Keratinocyte (primary cell): ENCODE data around the gene COA7.

Experiments used
- CTCF ChIP-seq, 3 experiments: IDR thresholded peaks in 1 of 3; conservative IDR thresholded peaks in 1 of 3; optimal IDR thresholded peaks in 1 of 3; 2 replicates in 2 of 3; 3 replicates in 1 of 3; pipeline versions ENCODE3 to v1.5.1; 2011; ENCODE audit warnings: low read length in 3 of 3, mild to moderate bottlenecking in 3 of 3, moderate library complexity in 2 of 3, control low read depth in 1 of 3, inconsistent platforms in 1 of 3; ENCODE audit not compliant: insufficient read depth in 2 of 3; ENCODE audit errors: extremely low read depth in 1 of 3
- EZH2 ChIP-seq: IDR thresholded peaks from one replicate; pipeline ENCODE4 v1.6.1; 2012; ENCODE audit warnings: inconsistent platforms, mild to moderate bottlenecking, low read length, moderate library complexity

- TF ChIP-seq CTCF (optimal IDR thresholded peaks at IDR 0.05 in 1 of 3, IDR thresholded peaks at IDR 0.05 in 1 of 3, conservative IDR thresholded peaks at IDR 0.05 in 1 of 3; ENCODE audit: extremely low read depth in 1 of 3, insufficient read depth in 2 of 3, low read length in 3 of 3) (no peak), EZH2 (no peak)
These were observed 8.1 kb upstream of the COA7 start for GRCh38 chr1:52706136-52706670.
